HepG2 (cell line): ENCODE measurements around the gene DDR2.
A peak's percentile ranks its signal among the peaks of the same experiment; 100 is the strongest.
"Not testable (repeated sequence)": the region's sequence is repeated elsewhere in the genome, so short reads cannot be mapped to it uniquely, and the experiment has no call there.

Experiments used
- CTCF ChIP-seq: sonication (generic); formaldehyde crosslinking; IDR thresholded peaks from 2 replicates; pipeline ENCODE4 v1.5.0; 2020; ENCODE audit warnings: mild to moderate bottlenecking, missing genetic modification reagents, moderate library complexity
- E2F5 ChIP-seq: sonication (generic); formaldehyde crosslinking; conservative IDR thresholded peaks from 2 replicates; pipeline ENCODE4 v1.4.0; 2020; ENCODE audit warnings: missing genetic modification reagents
- EZH2 ChIP-seq: conservative IDR thresholded peaks from 2 replicates; pipeline ENCODE4 v1.6.1; 2012; ENCODE audit warnings: mild to moderate bottlenecking, low read depth, low read length, moderate library complexity
- HMG20B ChIP-seq: conservative IDR thresholded peaks from 2 replicates; pipeline ENCODE4 v1.6.1; 2016; ENCODE audit warnings: missing genetic modification reagents, missing compliant biosample characterization
- HMGXB4 ChIP-seq, 2 experiments: sonication (generic) in 1 of 2; formaldehyde crosslinking in 1 of 2; IDR thresholded peaks; 2 replicates each; pipeline versions ENCODE4 v1.4.0 to v1.6.1; 2018 to 2020; ENCODE audit warnings: missing genetic modification reagents in 2 of 2, borderline replicate concordance in 1 of 2, low read depth in 1 of 2, mild to moderate bottlenecking in 1 of 2, missing biosample characterization in 1 of 2
- ISX ChIP-seq: sonication (generic); formaldehyde crosslinking; conservative IDR thresholded peaks from 2 replicates; pipeline ENCODE4 v1.5.0; 2020; ENCODE audit warnings: missing genetic modification reagents
- MXI1 ChIP-seq: IDR thresholded peaks from 3 replicates; pipeline ENCODE4 v1.6.1; 2012; ENCODE audit warnings: low read depth, low read length, inconsistent platforms, borderline replicate concordance
- SP1 ChIP-seq, 2 experiments: fragments of 450-650 bp in 1 of 2; sonication (generic) in 1 of 2; formaldehyde crosslinking in 1 of 2; IDR thresholded peaks; 2 replicates each; pipeline versions ENCODE4 v1.4.0 to v1.6.1; 2016 to 2020; ENCODE audit warnings: missing genetic modification reagents in 1 of 2
- ZNF274 ChIP-seq: sonication (generic); formaldehyde crosslinking; IDR thresholded peaks from 2 replicates; pipeline ENCODE4 v1.5.1; 2020; ENCODE audit warnings: mild to moderate bottlenecking, missing genetic modification reagents
- ZNF709 ChIP-seq: sonication (generic); formaldehyde crosslinking; IDR thresholded peaks from 2 replicates; pipeline ENCODE4 v1.5.0; 2020; ENCODE audit warnings: mild to moderate bottlenecking, missing genetic modification reagents

DNA sequence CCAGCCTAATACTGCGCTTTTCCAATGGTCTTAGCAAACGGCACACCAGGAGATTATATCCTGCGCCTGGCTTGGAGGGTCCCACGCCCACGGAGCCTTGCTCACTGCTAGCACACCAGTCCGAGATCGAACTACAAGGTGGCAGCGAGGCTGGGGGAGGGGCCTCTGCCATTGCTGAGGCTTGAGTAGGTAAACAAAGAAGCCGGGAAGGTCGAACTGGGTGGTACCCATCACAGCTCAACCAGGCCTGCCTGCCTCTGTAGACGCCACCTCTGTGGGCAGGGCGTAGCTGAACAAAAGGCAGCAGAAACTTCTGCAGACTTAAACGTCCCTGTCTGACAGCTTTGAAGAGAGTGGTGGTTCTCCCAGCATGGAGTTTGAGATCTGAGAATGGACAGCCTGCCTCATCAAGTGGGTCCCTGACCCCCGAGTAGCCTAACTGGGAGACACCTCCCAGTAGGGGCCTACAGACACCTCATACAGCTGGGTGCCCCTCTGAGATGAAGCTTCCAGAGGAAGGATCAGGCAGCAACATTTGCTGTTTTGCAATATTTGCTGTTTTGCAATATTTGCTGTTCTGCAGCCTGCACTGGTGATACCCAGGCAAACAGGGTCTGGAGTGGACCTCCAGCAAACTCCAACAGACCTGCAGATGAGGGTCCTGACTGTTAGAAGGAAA, 114.1 kb downstream of the DDR2 start:
- TF ChIP-seq E2F5 (CRISPR knock-in tag); MXI1; SP1 (IDR thresholded peaks at IDR 0.05); SP1 (CRISPR knock-in tag; IDR thresholded peaks at IDR 0.05); ZNF274; ISX; EZH2: not testable (repeated sequence)
- TF ChIP-seq HMGXB4 (CRISPR knock-in tag; IDR thresholded peaks at IDR 0.05; ENCODE audit: borderline replicate concordance in 1 of 2, low read depth in 1 of 2) = 0 out of 4 replicates have a peak, but pooled peaks of 1 of the 2 experiments have one; percentile 16
- 0 out of 2 replicates have a peak, but pooled peaks have one; percentile 17 for TF ChIP-seq ZNF709 (CRISPR knock-in tag)
- peak; percentile 67; the same call in 1 of the 2 replicates for TF ChIP-seq HMG20B (CRISPR knock-in tag)
- 0 out of 2 replicates have a peak, but pooled peaks have one; percentile 21 for TF ChIP-seq CTCF (CRISPR knock-in tag)
